H1 (cell line): ENCODE results near the gene ESYT2. TPM values are rescaled to one million over a fixed set of nuclear protein-coding genes. Genes with fewer than 3 reads are reported as not detected.
A peak's percentile ranks its signal among the peaks of the same experiment; 100 is the strongest.

Experiments
- CTCF ChIA-PET: fragments of 300-600 bp; sonication (Branson Sonifier 250); formaldehyde crosslinking; loops from one replicate; lab custom pipeline; 2021; ENCODE audit not compliant: partially characterized antibody; lab: Charles Lee
- POLR2A ChIA-PET: fragments of 300-600 bp; sonication (Branson Sonifier 250); formaldehyde crosslinking; loops from one replicate; lab custom pipeline; 2021; ENCODE audit warnings: inconsistent platforms; ENCODE audit not compliant: partially characterized antibody; lab: Charles Lee
- DNase-seq, 2 experiments: peaks; one replicate each; pipeline versions ENCODE4 v3.0.0 to v3.0.0-alpha.2; 2010 to 2022; ENCODE audit warnings: low spot score in 2 of 2, low read depth in 1 of 2, mixed read lengths in 1 of 2
- FAIRE-seq: peaks from 2 replicates; lab custom pipeline; 2011; peaks lifted over from hg19 to GRCh38; lab: Jason Lieb, UNC
- H2AFZ ChIP-seq: 2 replicates; pipeline ENCODE4 v1.8.1; 2012; ENCODE audit warnings: low read length, inconsistent platforms
- H2AK5ac ChIP-seq: 2 replicates; pipeline ENCODE4 v1.6.1; 2013; ENCODE audit warnings: low read depth, low read length
- H2BK120ac ChIP-seq: replicated peaks from 2 replicates; pipeline ENCODE3; 2013; ENCODE audit warnings: low read depth, low read length, inconsistent platforms
- H2BK12ac ChIP-seq: 2 replicates; pipeline ENCODE4 v1.6.1; 2013; ENCODE audit warnings: low read depth, low read length
- H2BK15ac ChIP-seq: 2 replicates; pipeline ENCODE4 v1.6.1; 2013; ENCODE audit warnings: low read length
- H2BK20ac ChIP-seq: 2 replicates; pipeline ENCODE4 v1.6.1; 2013; ENCODE audit warnings: low read length
- H2BK5ac ChIP-seq: 2 replicates; pipeline ENCODE4 v1.6.1; 2013; ENCODE audit warnings: low read depth, low read length
- H3K14ac ChIP-seq: 2 replicates; pipeline ENCODE4 v1.6.1; 2013; ENCODE audit warnings: inconsistent platforms; ENCODE audit not compliant: insufficient read length
- H3K18ac ChIP-seq: 2 replicates; pipeline ENCODE4 v1.6.1; 2013; ENCODE audit warnings: low read length; ENCODE audit errors: extremely low read depth
- H3K23ac ChIP-seq: 2 replicates; pipeline ENCODE4 v1.6.1; 2013; ENCODE audit warnings: inconsistent platforms; ENCODE audit not compliant: insufficient read length
- H3K23me2 ChIP-seq: 2 replicates; pipeline ENCODE4 v1.6.1; 2013; ENCODE audit warnings: low read depth, low read length
- H3K27ac ChIP-seq: 2 replicates; pipeline ENCODE4 v1.6.1; 2011; ENCODE audit warnings: low read depth, low read length, inconsistent platforms
- H3K27me3 ChIP-seq, 4 experiments: replicated peaks in 1 of 4; 1 replicate in 1 of 4; 2 replicates in 3 of 4; pipeline versions ENCODE4 v1.6.1 to v1.8.1; 2011 to 2013; ENCODE audit warnings: low read length in 3 of 4, mild to moderate bottlenecking in 3 of 4, inconsistent platforms in 2 of 4, mixed read lengths in 2 of 4, moderate library complexity in 1 of 4; ENCODE audit not compliant: control insufficient read depth in 3 of 4, insufficient read depth in 3 of 4; ENCODE audit errors: extremely low read depth in 1 of 4
- H3K36me3 ChIP-seq, 4 experiments: 2 replicates each; pipeline versions ENCODE4 v1.6.1 to v1.8.1; 2011 to 2013; ENCODE audit warnings: mild to moderate bottlenecking in 4 of 4, low read length in 3 of 4, moderate library complexity in 2 of 4, control low read depth in 1 of 4, inconsistent platforms in 1 of 4; ENCODE audit not compliant: insufficient read depth in 4 of 4, control insufficient read depth in 2 of 4
- H3K4ac ChIP-seq: replicated peaks from 2 replicates; pipeline ENCODE3; 2013; ENCODE audit warnings: low read length, low read depth, mixed read lengths, inconsistent platforms; ENCODE audit not compliant: insufficient read length
- H3K4me1 ChIP-seq, 4 experiments: replicated peaks in 1 of 4; 1 replicate in 1 of 4; 2 replicates in 3 of 4; pipeline versions ENCODE4 v1.6.1 to v1.8.1; 2011 to 2013; ENCODE audit warnings: low read length in 3 of 4, inconsistent platforms in 2 of 4, mixed read lengths in 1 of 4; ENCODE audit not compliant: insufficient read depth in 4 of 4, control insufficient read depth in 3 of 4
- H3K4me2 ChIP-seq, 2 experiments: 2 replicates each; pipeline versions ENCODE4 v1.6.1 to v1.8.1; 2011 to 2013; ENCODE audit warnings: low read depth in 2 of 2, low read length in 2 of 2, control low read depth in 1 of 2, inconsistent platforms in 1 of 2, mild to moderate bottlenecking in 1 of 2; ENCODE audit not compliant: insufficient read depth in 1 of 2
- H3K4me3 ChIP-seq, 4 experiments: fragments of 200-600, 300-600 bp in 1 of 4; sonication (generic), shearing (Covaris generic), sonication (Bioruptor Twin) in 1 of 4; 2 replicates each; pipeline versions ENCODE4 v1.5.1 to v1.8.1; 2011 to 2016; ENCODE audit warnings: low read length in 4 of 4, low read depth in 3 of 4, control low read depth in 2 of 4, inconsistent platforms in 2 of 4, mild to moderate bottlenecking in 2 of 4, mixed read lengths in 1 of 4, moderate library complexity in 1 of 4; ENCODE audit not compliant: insufficient read depth in 2 of 4; ENCODE audit errors: extremely low read depth in 1 of 4
- H3K56ac ChIP-seq: replicated peaks from 2 replicates; pipeline ENCODE3; 2013; ENCODE audit warnings: low read depth, mild to moderate bottlenecking, mixed read lengths, low read length, inconsistent platforms; ENCODE audit not compliant: insufficient read length
- H3K79me1 ChIP-seq: 2 replicates; pipeline ENCODE4 v1.6.1; 2013; ENCODE audit warnings: low read depth, low read length, control low read depth
- H3K79me2 ChIP-seq, 2 experiments: 2 replicates each; pipeline versions ENCODE4 v1.6.1 to v1.8.1; 2012 to 2013; ENCODE audit warnings: low read length in 2 of 2, mild to moderate bottlenecking in 2 of 2, inconsistent platforms in 1 of 2; ENCODE audit not compliant: insufficient read depth in 2 of 2, control insufficient read depth in 1 of 2
- H3K9ac ChIP-seq, 4 experiments: replicated peaks in 1 of 4; 1 replicate in 1 of 4; 2 replicates in 3 of 4; pipeline versions ENCODE4 v1.6.1 to v1.8.1; 2011 to 2013; ENCODE audit warnings: low read depth in 3 of 4, low read length in 3 of 4, control low read depth in 2 of 4, mild to moderate bottlenecking in 2 of 4, moderate library complexity in 2 of 4, inconsistent platforms in 1 of 4; ENCODE audit errors: extremely low read depth in 1 of 4
- H3K9me3 ChIP-seq, 2 experiments: 2 replicates each; pipeline versions ENCODE4 v1.6.1 to v1.8.1; 2012 to 2013; ENCODE audit warnings: mild to moderate bottlenecking in 2 of 2, moderate library complexity in 2 of 2, control low read depth in 1 of 2, inconsistent platforms in 1 of 2, low read depth in 1 of 2, low read length in 1 of 2, mixed read lengths in 1 of 2; ENCODE audit not compliant: insufficient read depth in 2 of 2
- H4K20me1 ChIP-seq, 2 experiments: replicated peaks in 1 of 2; 2 replicates each; pipeline versions ENCODE3 to v1.8.1; 2011 to 2013; ENCODE audit warnings: inconsistent platforms in 2 of 2, low read length in 2 of 2, mild to moderate bottlenecking in 1 of 2; ENCODE audit not compliant: insufficient read depth in 2 of 2, control insufficient read depth in 1 of 2
- H4K5ac ChIP-seq: 2 replicates; pipeline ENCODE4 v1.6.1; 2013; ENCODE audit warnings: low read length, low read depth, mixed read lengths, inconsistent platforms; ENCODE audit not compliant: insufficient read length
- H4K8ac ChIP-seq: 2 replicates; pipeline ENCODE4 v1.8.0; 2013; ENCODE audit warnings: mild to moderate bottlenecking, moderate library complexity, low read length, inconsistent platforms; ENCODE audit not compliant: insufficient read depth; ENCODE audit errors: extremely low read depth
- H4K91ac ChIP-seq: replicated peaks from 2 replicates; pipeline ENCODE3; 2013; ENCODE audit warnings: low read length, mixed read lengths, inconsistent platforms; ENCODE audit not compliant: insufficient read length
- CBX5 ChIP-seq: fragments of 300-800, 300-1000 bp; sonication (generic); IDR thresholded peaks from 2 replicates; pipeline ENCODE4 v1.7.1; 2016; ENCODE audit warnings: antibody characterized with exemption, low read length, low read depth
- MAX ChIP-seq: IDR thresholded peaks from 2 replicates; pipeline ENCODE4 v1.6.1; 2012; ENCODE audit warnings: inconsistent platforms
- RBBP5 ChIP-seq: IDR thresholded peaks from 2 replicates; pipeline ENCODE4 v1.7.1; 2012; ENCODE audit warnings: low read depth, mild to moderate bottlenecking, inconsistent platforms, low read length, moderate library complexity, borderline replicate concordance
- SUZ12 ChIP-seq: fragments of 200-600 bp; sonication (generic); IDR thresholded peaks from 2 replicates; pipeline ENCODE4 v1.6.1; 2012; ENCODE audit warnings: mild to moderate bottlenecking, inconsistent platforms, low read length, moderate library complexity, mixed read lengths
- TAF1 ChIP-seq: IDR thresholded peaks from 2 replicates; pipeline ENCODE4 v1.6.1; 2011; ENCODE audit warnings: mild to moderate bottlenecking, low read depth, low read length
- WGBS, 2 experiments: shearing (Covaris generic) in 1 of 2; methylation state at CpG; one replicate each; pipeline versions ENCODE4 v1.1.6 to v1.1.7; 2013 to 2015; ENCODE audit warnings: low lambda C conversion rate in 2 of 2, mixed read lengths in 2 of 2, inconsistent platforms in 1 of 2, low coverage in 1 of 2, missing lambda C conversion rate in 1 of 2; ENCODE audit not compliant: insufficient replicate concordance in 2 of 2, insufficient coverage in 1 of 2, insufficient read length in 1 of 2; ENCODE audit errors: extremely low coverage in 1 of 2, missing lambda C conversion rate in 1 of 2; 5-methylcytosine and 5-hydroxymethylcytosine counted together
- polyA plus RNA-seq, 7 experiments: library from polyadenylated mRNA; depleted of rRNA in 3 of 7; stranded (reverse) in 5 of 7; unstranded in 2 of 7; fragments of >200 nt in 5 of 7; fragments of 200-250 nt in 2 of 7; gene quantifications; 1 replicate in 5 of 7; 2 replicates in 1 of 7; 4 replicates in 1 of 7; pipeline versions ENCODE4 v1.2.1 to v1.2.3, GENCODE V29; 2011 to 2013; ENCODE audit warnings: missing spikeins in 2 of 7, mixed read lengths in 2 of 7
- total RNA-seq: library from RNA; stranded (reverse); fragmentation: NEBNext Ultra II Directional; extraction: Animal tissue kit (Norgen Biotek cat#: 25700); gene quantifications from 2 replicates; pipeline ENCODE4 v1.2.1, GENCODE V29; 2021

Gene ESYT2
- total and polyA plus RNA-seq, 2 of the 8 experiments (the other 6 are each of a cell fraction or from before 2014, with no cell fraction given): 27.0 to 37.5 TPM

DNA sequence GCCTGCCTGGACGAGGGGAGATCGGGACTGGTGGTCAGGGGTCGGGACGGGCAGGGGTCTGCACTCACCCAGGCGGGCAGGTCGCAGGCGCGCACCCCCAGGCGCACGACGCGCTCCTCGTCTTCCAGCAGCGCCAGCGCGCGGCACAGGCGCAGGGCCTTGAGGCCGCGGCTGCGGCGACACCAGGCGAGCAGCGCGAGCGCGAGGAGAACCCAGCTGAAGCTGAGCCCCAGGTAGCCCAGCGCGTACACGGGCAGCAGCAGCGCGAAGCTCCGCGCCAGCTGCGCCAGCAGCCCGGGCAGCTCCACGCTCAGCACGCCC is 328 bp downstream of the ESYT2 start:
- Histone ChIP-seq H3K79me2 (peaks cover 17 to 42% of the 10 kb centered on the region in 2 experiments), H2AFZ (no peak overlapping the region), H4K20me1 (peaks cover 9 to 11% of the 10 kb centered on the region in 2 experiments), H3K4me2 (peak overlapping the region; percentile 74 to 94), H4K5ac (no peak overlapping the region), H3K36me3 (no peaks in the 10 kb centered on the region), H2BK120ac (no peak overlapping the region), H4K8ac (peak overlapping the region; percentile 84; the same call in 1 of the 2 replicates), H4K91ac (no peak overlapping the region), H2AK5ac (no peak overlapping the region), H3K23me2 (peaks cover 8% of the 10 kb centered on the region), H3K14ac (no peak overlapping the region), H3K18ac (peak overlapping the region; percentile 76), H2BK20ac (no peak overlapping the region), H3K56ac (no peak overlapping the region), H3K4me1 (peaks cover 0 to 4% (median 2%) of the 10 kb centered on the region in 4 experiments; a peak in 3 of 7 replicates), H3K4me3 (peak overlapping the region; percentile 48 to 91 (median 84)), H2BK5ac (peak overlapping the region; percentile 78; the same call in 1 of the 2 replicates), H2BK12ac (peak overlapping the region; percentile 75; the same call in 1 of the 2 replicates), H3K9ac (peak overlapping the region in 3 of 4 experiments; percentile 58 to 71 (median 60); a peak in 6 of 7 replicates), H3K27me3 (no peaks in the 10 kb centered on the region), H3K27ac (peak overlapping the region; percentile 53; the same call in 1 of the 2 replicates), H3K23ac (no peak overlapping the region), H3K9me3 (no peaks in the 10 kb centered on the region), H2BK15ac (no peak overlapping the region), H3K4ac (no peak overlapping the region), H3K79me1 (peaks cover 3% of the 10 kb centered on the region; the same call in 1 of the 2 replicates)
- FAIRE-seq: no peak
- ChIA-PET CTCF (interaction anchor here (1.2 kb wide), 1 partner anchor 14 kb away, joined by 3 read pairs; no protein-coding TSS in a partner anchor), POLR2A (interaction anchor here (0.7 to 2.2 kb wide), 4 partner anchors 12 to 29 kb away, joined by 3 to 8 read pairs (median 7); no protein-coding TSS in a partner anchor)
- 0% methylated on average over 13 of the region's 38 CpGs; no CpG with 5 or more reads in 1 of the 2 experiments for WGBS, 2 experiments
- no peak for DNase-seq
- TF ChIP-seq MAX (peak; percentile 39), SUZ12 (peak; percentile 13; the same call in 1 of the 2 replicates), CBX5 (no peak), RBBP5 (peak; percentile 68; the same call in 1 of the 2 replicates), TAF1 (0 out of 2 replicates have a peak, but pooled peaks have one; percentile 23)
